ENCODE data around the gene GALNTL6. TPM values are rescaled to one million over a fixed set of nuclear protein-coding genes. Genes with fewer than 3 reads are reported as not detected.

Gene GALNTL6
- total RNA-seq, 1 donor from 2014 or later: not detected

GRCh38 chr4:171993247-171993646 is 180.0 kb downstream of the GALNTL6 start:
- intact Hi-C loops (cut with micrococcal nuclease): no loop called here

- intact Hi-C loops (cut with micrococcal nuclease): no loop called here
Observed at GRCh38 chr4:172007889-172008288, 194.7 kb downstream of the GALNTL6 start.

- intact Hi-C loops (cut with micrococcal nuclease): no loop called here
Observed at GRCh38 chr4:172009446-172010230, 196.4 kb downstream of the GALNTL6 start.

- intact Hi-C loops (cut with micrococcal nuclease): no loop called here
Observed at GRCh38 chr4:172011196-172011595, 198.0 kb downstream of the GALNTL6 start.

GRCh38 chr4:172018358-172018757 is 205.2 kb downstream of the GALNTL6 start:
- intact Hi-C loops (cut with micrococcal nuclease): no loop called here

- intact Hi-C loops (cut with micrococcal nuclease): no loop called here
Observed at GRCh38 chr4:172035562-172035961, 222.4 kb downstream of the GALNTL6 start.

- intact Hi-C loops (cut with micrococcal nuclease): no loop called here
Observed at GRCh38 chr4:172040766-172041165, 227.6 kb downstream of the GALNTL6 start.

- intact Hi-C loops (cut with micrococcal nuclease): no loop called here
Observed at GRCh38 chr4:172042714-172043114, 229.5 kb downstream of the GALNTL6 start.

GRCh38 chr4:172045981-172046380 is 232.8 kb downstream of the GALNTL6 start:
- intact Hi-C loops (cut with micrococcal nuclease): no loop called here

- intact Hi-C loops (cut with micrococcal nuclease): no loop called here
Observed at GRCh38 chr4:172048666-172049065, 235.5 kb downstream of the GALNTL6 start.

GRCh38 chr4:172050911-172051310 is 237.7 kb downstream of the GALNTL6 start:
- intact Hi-C loops (cut with micrococcal nuclease): no loop called here

- intact Hi-C loops (cut with micrococcal nuclease): no loop called here
Observed at GRCh38 chr4:172055046-172055445, 241.8 kb downstream of the GALNTL6 start.

- intact Hi-C loops (cut with micrococcal nuclease): no loop called here
Observed at GRCh38 chr4:172055498-172055897, 242.3 kb downstream of the GALNTL6 start.

GRCh38 chr4:172061204-172061603 is 248.0 kb downstream of the GALNTL6 start:
- intact Hi-C loops (cut with micrococcal nuclease): no loop called here

- intact Hi-C loops (cut with micrococcal nuclease): no loop called here
Observed at GRCh38 chr4:172068506-172068905, 255.3 kb downstream of the GALNTL6 start.

- intact Hi-C loops (cut with micrococcal nuclease): no loop called here
Observed at GRCh38 chr4:172073590-172073989, 260.4 kb downstream of the GALNTL6 start.

GRCh38 chr4:172083272-172083671 is 270.1 kb downstream of the GALNTL6 start:
- intact Hi-C loops (cut with micrococcal nuclease): no loop called here

GRCh38 chr4:172088556-172088955 is 275.4 kb downstream of the GALNTL6 start:
- intact Hi-C loops (cut with micrococcal nuclease): no loop called here

GRCh38 chr4:172095161-172095560 is 282.0 kb downstream of the GALNTL6 start:
- intact Hi-C loops (cut with micrococcal nuclease): no loop called here

- intact Hi-C loops (cut with micrococcal nuclease): no loop called here
Observed at GRCh38 chr4:172096786-172097185, 283.6 kb downstream of the GALNTL6 start.

GRCh38 chr4:172099376-172099775 is 286.2 kb downstream of the GALNTL6 start:
- intact Hi-C loops (cut with micrococcal nuclease): no loop called here

GRCh38 chr4:172103456-172103855 is 290.3 kb downstream of the GALNTL6 start:
- intact Hi-C loops (cut with micrococcal nuclease): no loop called here

GRCh38 chr4:172104539-172104938 is 291.3 kb downstream of the GALNTL6 start:
- intact Hi-C loops (cut with micrococcal nuclease): no loop called here

All from T-helper 1 cell treated with Interleukin-12 subunit alpha and Interleukin-12 subunit beta and Interleukin-4 antibody, amounts not matched to agents 30 ng/mL and 1 ng/mL, for 36 hours (primary cell).